ENCODE data around the gene GLYR1.

DNA sequence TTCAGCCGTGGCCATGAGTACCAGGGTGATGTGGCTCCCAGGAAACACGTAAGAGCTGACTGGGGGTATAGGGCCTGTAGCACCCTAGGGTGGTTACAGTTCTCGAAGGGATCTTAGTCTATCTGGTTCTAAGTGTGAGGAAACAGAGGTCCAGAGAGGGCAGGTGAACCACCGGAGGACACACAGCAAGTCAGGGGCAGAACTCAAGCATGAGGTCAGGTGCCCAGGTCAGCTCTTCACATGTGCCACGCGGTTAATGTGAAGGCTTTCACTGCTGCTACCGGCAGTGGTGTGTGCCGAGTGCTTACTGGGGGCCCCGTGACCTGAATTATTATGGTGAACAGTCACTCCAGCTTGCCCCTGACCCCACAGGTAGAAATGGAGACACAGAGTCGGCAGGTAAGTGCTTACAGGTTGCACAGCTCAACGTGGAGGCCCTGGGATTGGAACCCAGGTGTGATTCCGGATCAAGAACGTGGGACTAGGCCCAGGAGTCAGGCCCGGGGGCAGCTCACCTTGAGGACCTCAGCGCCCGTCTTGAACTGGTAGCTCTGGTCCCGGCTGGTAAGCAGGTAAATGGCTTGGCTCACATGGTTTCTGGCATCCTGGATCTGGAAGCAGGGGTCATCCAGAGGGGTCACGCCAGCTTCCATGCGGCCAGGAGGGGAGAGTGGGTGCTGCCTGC, 47.8 kb downstream of the GLYR1 start:
- TF ChIP-seq RBM34 (IDR thresholded peaks at IDR 0.05; ENCODE audit: borderline replicate concordance, insufficient read depth, low read length) (no peak), HDAC1 (IDR thresholded peaks at IDR 0.05) (no peak), SRSF9 (IDR thresholded peaks at IDR 0.05; ENCODE audit: borderline replicate concordance, low read depth, low read length) (no peak)
- TF ChIP-seq, protein P1, sequence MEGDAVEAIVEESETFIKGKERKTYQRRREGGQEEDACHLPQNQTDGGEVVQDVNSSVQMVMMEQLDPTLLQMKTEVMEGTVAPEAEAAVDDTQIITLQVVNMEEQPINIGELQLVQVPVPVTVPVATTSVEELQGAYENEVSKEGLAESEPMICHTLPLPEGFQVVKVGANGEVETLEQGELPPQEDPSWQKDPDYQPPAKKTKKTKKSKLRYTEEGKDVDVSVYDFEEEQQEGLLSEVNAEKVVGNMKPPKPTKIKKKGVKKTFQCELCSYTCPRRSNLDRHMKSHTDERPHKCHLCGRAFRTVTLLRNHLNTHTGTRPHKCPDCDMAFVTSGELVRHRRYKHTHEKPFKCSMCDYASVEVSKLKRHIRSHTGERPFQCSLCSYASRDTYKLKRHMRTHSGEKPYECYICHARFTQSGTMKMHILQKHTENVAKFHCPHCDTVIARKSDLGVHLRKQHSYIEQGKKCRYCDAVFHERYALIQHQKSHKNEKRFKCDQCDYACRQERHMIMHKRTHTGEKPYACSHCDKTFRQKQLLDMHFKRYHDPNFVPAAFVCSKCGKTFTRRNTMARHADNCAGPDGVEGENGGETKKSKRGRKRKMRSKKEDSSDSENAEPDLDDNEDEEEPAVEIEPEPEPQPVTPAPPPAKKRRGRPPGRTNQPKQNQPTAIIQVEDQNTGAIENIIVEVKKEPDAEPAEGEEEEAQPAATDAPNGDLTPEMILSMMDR (IDR thresholded peaks at IDR 0.05 in 2 of 3, conservative IDR thresholded peaks at IDR 0.05 in 1 of 3; ENCODE audit: insufficient read depth in 2 of 3, low read depth in 1 of 3, low read length in 3 of 3), result no peak

All from K562 (cell line).